PC-9 (cell line): ENCODE results near the gene TGFBR3.

Source experiments
- EZH2 ChIP-seq: fragments of 200-600 bp; sonication (generic); IDR thresholded peaks from 2 replicates; pipeline ENCODE4 v1.8.0; 2017; ENCODE audit warnings: antibody characterized with exemption, low read depth
- TF ChIP-seq, protein P1 (sequence below): fragments of 200-600 bp; sonication (generic); conservative IDR thresholded peaks from 2 replicates; pipeline ENCODE4 v1.6.1; 2017; ENCODE audit warnings: mixed run types, antibody characterized with exemption, mild to moderate bottlenecking, moderate library complexity

DNA sequence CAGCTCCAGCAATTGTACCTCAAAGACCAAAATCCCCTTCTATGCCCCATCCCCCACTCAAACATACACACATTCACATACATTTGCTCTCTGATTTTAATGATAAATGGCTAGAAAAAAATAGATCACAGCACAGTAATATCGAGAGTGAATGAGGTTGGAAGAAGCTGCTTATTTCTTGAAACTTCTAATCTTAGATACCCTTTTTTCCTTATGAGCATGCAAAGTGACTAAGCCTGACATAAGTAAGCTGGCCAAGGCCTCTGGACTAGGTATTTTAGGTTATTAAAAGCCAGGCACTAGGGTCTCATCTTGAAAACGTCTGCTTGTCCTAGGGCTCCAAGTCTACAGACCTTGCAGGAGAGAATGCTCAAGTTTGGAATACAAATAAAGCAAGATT is 133.6 kb downstream of the TGFBR3 start:
- TF ChIP-seq EZH2: no peak
- TF ChIP-seq, protein P1, sequence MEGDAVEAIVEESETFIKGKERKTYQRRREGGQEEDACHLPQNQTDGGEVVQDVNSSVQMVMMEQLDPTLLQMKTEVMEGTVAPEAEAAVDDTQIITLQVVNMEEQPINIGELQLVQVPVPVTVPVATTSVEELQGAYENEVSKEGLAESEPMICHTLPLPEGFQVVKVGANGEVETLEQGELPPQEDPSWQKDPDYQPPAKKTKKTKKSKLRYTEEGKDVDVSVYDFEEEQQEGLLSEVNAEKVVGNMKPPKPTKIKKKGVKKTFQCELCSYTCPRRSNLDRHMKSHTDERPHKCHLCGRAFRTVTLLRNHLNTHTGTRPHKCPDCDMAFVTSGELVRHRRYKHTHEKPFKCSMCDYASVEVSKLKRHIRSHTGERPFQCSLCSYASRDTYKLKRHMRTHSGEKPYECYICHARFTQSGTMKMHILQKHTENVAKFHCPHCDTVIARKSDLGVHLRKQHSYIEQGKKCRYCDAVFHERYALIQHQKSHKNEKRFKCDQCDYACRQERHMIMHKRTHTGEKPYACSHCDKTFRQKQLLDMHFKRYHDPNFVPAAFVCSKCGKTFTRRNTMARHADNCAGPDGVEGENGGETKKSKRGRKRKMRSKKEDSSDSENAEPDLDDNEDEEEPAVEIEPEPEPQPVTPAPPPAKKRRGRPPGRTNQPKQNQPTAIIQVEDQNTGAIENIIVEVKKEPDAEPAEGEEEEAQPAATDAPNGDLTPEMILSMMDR: no peak
